Breast epithelium (tissue), 3 donors: ENCODE data around the gene NUDT16.

Source experiments
- CTCF ChIP-seq, 3 donors: fragments of 450-650 bp; IDR thresholded peaks; one replicate each; pipeline ENCODE4 v1.5.1; 2016 to 2017; ENCODE audit warnings: antibody characterized with exemption in 3 of 3, mild to moderate bottlenecking in 3 of 3, moderate library complexity in 3 of 3
- POLR2AphosphoS5 ChIP-seq, 3 donors: sonication (generic); formaldehyde crosslinking; IDR thresholded peaks; one replicate each; pipeline ENCODE4 v1.6.1; 2017; ENCODE audit warnings: antibody characterized with exemption in 3 of 3

DNA sequence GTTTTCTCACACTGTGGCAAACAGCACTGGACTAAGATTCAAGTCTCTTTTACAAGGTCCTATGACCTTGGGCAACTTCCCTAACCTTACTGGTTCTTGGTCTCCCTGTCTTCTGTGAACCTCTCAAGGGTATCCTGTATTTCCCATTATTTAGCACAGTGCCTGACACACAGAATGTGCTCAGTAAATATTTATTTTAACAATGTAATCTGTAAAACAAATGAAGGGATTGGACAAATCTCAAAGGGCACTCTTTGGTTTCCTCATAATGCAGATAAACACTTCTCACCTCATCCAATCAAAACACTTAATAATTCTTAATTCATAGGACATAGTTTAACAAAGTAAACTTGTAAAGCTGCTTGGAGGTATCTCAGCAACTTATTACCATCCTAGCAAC lies 12.8 kb downstream of the NUDT16 start:
- TF ChIP-seq POLR2AphosphoS5 (IDR thresholded peaks at IDR 0.05), result no peak
- TF ChIP-seq CTCF (IDR thresholded peaks at IDR 0.05), result no peak
